ENCODE data around the gene LZTS2.

DNA sequence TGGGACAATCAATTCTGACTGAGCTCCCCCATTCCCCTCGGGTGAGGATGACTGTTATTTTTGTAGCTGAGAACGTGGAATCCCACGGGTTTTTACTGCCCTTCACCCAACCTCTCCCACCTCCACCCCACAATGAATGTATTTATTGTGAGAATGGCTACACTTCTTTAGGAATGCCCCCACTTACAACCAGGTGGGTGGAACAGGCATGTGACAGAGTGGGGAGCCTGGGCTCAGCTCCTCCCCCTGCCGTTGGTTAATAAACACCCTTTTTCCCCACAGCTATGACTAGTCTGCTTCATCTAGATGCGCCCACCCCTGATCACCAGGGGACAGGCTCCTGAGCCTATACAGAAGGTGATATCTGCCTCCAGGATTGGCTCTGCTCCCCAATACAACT is 14.3 kb upstream of the LZTS2 start:
- TF ChIP-seq, protein P1, sequence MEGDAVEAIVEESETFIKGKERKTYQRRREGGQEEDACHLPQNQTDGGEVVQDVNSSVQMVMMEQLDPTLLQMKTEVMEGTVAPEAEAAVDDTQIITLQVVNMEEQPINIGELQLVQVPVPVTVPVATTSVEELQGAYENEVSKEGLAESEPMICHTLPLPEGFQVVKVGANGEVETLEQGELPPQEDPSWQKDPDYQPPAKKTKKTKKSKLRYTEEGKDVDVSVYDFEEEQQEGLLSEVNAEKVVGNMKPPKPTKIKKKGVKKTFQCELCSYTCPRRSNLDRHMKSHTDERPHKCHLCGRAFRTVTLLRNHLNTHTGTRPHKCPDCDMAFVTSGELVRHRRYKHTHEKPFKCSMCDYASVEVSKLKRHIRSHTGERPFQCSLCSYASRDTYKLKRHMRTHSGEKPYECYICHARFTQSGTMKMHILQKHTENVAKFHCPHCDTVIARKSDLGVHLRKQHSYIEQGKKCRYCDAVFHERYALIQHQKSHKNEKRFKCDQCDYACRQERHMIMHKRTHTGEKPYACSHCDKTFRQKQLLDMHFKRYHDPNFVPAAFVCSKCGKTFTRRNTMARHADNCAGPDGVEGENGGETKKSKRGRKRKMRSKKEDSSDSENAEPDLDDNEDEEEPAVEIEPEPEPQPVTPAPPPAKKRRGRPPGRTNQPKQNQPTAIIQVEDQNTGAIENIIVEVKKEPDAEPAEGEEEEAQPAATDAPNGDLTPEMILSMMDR (conservative IDR thresholded peaks at IDR 0.05; ENCODE audit: low read depth in 2 of 2) = no peak
- no peak for TF ChIP-seq JUNB (IDR thresholded peaks at IDR 0.05; ENCODE audit: unreplicated experiment)
- no peak for TF ChIP-seq EZH2phosphoT487 (IDR thresholded peaks at IDR 0.05; ENCODE audit: unreplicated experiment)
- no peak for TF ChIP-seq POLR2AphosphoS5 (IDR thresholded peaks at IDR 0.05; ENCODE audit: low read depth)
- TF ChIP-seq CREB1 (CRISPR knock-in tag; IDR thresholded peaks at IDR 0.05; ENCODE audit: low read depth) = no peak
- TF ChIP-seq, protein P2, sequence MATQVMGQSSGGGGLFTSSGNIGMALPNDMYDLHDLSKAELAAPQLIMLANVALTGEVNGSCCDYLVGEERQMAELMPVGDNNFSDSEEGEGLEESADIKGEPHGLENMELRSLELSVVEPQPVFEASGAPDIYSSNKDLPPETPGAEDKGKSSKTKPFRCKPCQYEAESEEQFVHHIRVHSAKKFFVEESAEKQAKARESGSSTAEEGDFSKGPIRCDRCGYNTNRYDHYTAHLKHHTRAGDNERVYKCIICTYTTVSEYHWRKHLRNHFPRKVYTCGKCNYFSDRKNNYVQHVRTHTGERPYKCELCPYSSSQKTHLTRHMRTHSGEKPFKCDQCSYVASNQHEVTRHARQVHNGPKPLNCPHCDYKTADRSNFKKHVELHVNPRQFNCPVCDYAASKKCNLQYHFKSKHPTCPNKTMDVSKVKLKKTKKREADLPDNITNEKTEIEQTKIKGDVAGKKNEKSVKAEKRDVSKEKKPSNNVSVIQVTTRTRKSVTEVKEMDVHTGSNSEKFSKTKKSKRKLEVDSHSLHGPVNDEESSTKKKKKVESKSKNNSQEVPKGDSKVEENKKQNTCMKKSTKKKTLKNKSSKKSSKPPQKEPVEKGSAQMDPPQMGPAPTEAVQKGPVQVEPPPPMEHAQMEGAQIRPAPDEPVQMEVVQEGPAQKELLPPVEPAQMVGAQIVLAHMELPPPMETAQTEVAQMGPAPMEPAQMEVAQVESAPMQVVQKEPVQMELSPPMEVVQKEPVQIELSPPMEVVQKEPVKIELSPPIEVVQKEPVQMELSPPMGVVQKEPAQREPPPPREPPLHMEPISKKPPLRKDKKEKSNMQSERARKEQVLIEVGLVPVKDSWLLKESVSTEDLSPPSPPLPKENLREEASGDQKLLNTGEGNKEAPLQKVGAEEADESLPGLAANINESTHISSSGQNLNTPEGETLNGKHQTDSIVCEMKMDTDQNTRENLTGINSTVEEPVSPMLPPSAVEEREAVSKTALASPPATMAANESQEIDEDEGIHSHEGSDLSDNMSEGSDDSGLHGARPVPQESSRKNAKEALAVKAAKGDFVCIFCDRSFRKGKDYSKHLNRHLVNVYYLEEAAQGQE (IDR thresholded peaks at IDR 0.05; ENCODE audit: unreplicated experiment) = no peak
- no peak for TF ChIP-seq EZH2 (IDR thresholded peaks at IDR 0.05; ENCODE audit: low read depth, unreplicated experiment)
- TF ChIP-seq, protein P3, sequence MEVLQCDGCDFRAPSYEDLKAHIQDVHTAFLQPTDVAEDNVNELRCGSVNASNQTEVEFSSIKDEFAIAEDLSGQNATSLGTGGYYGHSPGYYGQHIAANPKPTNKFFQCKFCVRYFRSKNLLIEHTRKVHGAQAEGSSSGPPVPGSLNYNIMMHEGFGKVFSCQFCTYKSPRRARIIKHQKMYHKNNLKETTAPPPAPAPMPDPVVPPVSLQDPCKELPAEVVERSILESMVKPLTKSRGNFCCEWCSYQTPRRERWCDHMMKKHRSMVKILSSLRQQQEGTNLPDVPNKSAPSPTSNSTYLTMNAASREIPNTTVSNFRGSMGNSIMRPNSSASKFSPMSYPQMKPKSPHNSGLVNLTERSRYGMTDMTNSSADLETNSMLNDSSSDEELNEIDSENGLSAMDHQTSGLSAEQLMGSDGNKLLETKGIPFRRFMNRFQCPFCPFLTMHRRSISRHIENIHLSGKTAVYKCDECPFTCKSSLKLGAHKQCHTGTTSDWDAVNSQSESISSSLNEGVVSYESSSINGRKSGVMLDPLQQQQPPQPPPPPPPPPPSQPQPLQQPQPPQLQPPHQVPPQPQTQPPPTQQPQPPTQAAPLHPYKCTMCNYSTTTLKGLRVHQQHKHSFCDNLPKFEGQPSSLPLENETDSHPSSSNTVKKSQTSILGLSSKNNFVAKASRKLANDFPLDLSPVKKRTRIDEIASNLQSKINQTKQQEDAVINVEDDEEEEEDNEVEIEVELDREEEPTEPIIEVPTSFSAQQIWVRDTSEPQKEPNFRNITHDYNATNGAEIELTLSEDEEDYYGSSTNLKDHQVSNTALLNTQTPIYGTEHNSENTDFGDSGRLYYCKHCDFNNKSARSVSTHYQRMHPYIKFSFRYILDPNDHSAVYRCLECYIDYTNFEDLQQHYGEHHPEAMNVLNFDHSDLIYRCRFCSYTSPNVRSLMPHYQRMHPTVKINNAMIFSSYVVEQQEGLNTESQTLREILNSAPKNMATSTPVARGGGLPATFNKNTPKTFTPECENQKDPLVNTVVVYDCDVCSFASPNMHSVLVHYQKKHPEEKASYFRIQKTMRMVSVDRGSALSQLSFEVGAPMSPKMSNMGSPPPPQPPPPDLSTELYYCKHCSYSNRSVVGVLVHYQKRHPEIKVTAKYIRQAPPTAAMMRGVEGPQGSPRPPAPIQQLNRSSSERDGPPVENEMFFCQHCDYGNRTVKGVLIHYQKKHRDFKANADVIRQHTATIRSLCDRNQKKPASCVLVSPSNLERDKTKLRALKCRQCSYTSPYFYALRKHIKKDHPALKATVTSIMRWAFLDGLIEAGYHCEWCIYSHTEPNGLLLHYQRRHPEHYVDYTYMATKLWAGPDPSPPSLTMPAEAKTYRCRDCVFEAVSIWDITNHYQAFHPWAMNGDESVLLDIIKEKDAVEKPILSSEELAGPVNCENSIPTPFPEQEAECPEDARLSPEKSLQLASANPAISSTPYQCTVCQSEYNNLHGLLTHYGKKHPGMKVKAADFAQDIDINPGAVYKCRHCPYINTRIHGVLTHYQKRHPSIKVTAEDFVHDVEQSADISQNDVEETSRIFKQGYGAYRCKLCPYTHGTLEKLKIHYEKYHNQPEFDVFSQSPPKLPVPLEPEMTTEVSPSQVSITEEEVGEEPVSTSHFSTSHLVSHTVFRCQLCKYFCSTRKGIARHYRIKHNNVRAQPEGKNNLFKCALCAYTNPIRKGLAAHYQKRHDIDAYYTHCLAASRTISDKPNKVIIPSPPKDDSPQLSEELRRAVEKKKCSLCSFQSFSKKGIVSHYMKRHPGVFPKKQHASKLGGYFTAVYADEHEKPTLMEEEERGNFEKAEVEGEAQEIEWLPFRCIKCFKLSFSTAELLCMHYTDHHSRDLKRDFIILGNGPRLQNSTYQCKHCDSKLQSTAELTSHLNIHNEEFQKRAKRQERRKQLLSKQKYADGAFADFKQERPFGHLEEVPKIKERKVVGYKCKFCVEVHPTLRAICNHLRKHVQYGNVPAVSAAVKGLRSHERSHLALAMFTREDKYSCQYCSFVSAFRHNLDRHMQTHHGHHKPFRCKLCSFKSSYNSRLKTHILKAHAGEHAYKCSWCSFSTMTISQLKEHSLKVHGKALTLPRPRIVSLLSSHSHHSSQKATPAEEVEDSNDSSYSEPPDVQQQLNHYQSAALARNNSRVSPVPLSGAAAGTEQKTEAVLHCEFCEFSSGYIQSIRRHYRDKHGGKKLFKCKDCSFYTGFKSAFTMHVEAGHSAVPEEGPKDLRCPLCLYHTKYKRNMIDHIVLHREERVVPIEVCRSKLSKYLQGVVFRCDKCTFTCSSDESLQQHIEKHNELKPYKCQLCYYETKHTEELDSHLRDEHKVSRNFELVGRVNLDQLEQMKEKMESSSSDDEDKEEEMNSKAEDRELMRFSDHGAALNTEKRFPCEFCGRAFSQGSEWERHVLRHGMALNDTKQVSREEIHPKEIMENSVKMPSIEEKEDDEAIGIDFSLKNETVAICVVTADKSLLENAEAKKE (CRISPR knock-in tag; IDR thresholded peaks at IDR 0.05) = no peak
